ENCODE measurements around the gene EFR3B.

The EFR3B gene

GRCh38 chr2:25184254-25184653, 142.4 kb downstream of the EFR3B start:
- DNase-seq (ENCODE audit: low read depth, low spot score): no peak

DNA sequence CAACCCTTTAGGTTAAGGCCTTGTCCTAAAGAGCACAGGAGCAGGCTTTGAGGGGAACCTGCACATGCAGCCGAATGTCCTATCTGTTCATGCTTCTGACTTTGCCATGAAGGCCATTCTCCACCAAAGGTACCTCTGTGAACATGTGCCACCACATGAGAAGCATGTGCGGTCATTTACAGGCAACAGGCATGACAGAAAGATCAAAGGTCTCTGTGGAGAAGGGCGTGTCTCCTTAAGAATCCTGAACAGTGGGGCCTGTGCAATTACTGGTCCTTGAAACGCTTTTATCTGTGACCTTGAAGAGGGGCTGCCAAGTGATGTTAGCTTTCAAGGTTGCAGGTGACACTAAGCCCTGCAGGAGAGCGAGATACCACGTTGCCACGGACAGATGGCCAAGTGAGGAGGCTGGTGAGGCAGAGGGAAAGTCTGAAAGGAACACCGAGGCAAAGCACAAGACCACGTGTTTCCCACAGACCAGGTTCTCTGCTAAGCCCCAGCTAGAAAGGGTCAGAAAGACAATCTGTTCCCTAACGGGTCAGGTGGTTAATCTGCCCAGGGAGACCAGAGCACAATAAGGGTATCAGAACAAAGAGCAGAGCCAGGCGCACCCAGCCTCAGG, 146.0 kb downstream of the EFR3B start:
- DNase-seq (ENCODE audit: low read depth, low spot score): no peak

- DNase-seq (ENCODE audit: low read depth, low spot score): no peak
These were observed 146.5 kb downstream of the EFR3B start for GRCh38 chr2:25188405-25188804.

GRCh38 chr2:25190536-25190935, 148.7 kb downstream of the EFR3B start:
- no peak for DNase-seq (ENCODE audit: low read depth, low spot score)

- DNase-seq (ENCODE audit: low read depth, low spot score): no peak
These were observed 152.8 kb downstream of the EFR3B start for GRCh38 chr2:25194576-25195122.

- DNase-seq (ENCODE audit: low read depth, low spot score): no peak
These were observed 155.7 kb downstream of the EFR3B start for GRCh38 chr2:25197336-25198208.

DNA sequence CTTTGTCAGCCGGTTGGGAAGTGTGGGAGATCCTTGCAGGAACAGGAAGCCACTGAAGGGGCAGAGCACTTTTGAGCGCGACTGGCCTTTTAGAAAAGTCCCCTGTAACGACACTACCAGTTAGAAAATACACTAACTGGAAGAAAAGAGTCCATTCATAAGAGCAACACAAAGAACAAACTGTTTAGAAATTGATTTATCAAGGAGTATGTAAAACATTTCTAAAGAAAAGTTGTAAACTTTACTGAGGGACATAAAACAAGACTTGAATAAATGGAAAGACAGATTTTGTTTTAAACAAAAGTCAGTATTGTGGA, 156.3 kb downstream of the EFR3B start:
- DNase-seq (ENCODE audit: low read depth, low spot score): no peak

DNA sequence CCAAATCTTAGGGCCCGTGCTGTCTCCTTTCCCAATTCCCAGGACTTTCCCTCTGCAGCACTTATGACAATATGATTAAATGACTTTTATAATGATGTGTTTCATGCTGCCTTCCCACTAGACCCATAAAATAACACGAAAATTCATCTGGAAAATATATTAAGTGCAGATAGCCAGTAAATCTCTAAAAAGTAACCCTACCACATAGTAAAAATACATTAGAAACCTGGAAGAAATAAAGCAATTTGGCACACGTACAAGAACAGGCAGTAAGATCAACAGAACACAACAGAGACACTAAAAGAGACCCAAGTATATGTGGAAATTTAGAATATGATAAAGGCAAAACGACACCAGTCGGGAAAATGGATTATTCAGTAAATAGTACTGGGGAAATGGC, 156.7 kb downstream of the EFR3B start:
- no peak for DNase-seq (ENCODE audit: low read depth, low spot score)

DNA sequence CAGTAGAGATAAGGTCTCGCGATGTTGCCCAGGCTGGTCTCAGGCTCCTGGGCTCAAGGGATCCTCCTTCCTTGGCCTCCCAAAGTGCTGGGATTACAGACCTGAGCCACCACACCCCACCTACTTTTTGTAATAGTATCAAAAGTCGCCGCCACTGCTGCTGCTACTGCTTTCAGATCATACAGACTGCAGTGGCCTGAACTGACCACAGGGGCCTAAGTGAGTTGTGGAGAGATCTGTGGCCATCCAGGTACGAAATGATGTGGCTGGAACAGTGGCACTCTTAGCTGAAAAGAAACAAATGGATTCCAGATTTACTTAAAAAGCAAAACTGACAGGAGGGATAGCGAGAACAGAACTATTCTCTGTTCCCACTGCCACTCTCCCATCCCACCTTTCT, 159.4 kb downstream of the EFR3B start:
- no peak for DNase-seq (ENCODE audit: low read depth, low spot score)

GRCh38 chr2:25201794-25202193, 159.9 kb downstream of the EFR3B start:
- no peak for DNase-seq (ENCODE audit: low read depth, low spot score)

DNA sequence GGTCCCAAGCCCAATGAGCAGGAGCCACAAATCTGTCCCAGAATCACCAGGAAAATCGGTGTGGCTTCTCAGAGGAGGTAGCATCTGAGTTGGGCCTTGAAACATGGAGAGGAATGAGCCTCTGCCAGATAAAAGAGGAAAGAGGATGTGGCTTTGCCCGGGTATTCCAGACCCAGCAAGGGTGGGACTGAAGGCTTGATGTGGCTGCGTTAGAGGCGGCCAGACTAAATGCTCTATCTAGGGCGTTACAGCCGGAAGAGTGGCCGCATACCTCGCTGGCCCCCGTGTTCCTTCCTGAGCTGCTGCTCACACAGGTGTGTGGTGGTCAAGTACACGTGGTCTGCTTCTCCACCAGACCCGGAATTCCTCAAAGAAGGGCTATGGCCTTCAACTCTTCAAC, 160.4 kb downstream of the EFR3B start:
- DNase-seq (ENCODE audit: low read depth, low spot score): no peak

GRCh38 chr2:25204190-25204838, 162.4 kb downstream of the EFR3B start:
- DNase-seq (ENCODE audit: low read depth, low spot score): no peak

- DNase-seq (ENCODE audit: low read depth, low spot score): no peak
These were observed 165.2 kb downstream of the EFR3B start for GRCh38 chr2:25207078-25207545.

Measured in iPS DF 19.7 (cell line).